ENCODE data around the gene C2CD4A. TPM values are rescaled to one million over a fixed set of nuclear protein-coding genes. Genes with fewer than 3 reads are reported as not detected.

C2CD4A gene
- total and polyA plus RNA-seq, 4 donors = under 0.01 to 0.02 TPM; not detected in 2

GRCh38 chr15:62027263-62027565 is 39.6 kb upstream of the C2CD4A start:
- H3K27me3 ChIP-seq (ENCODE audit: control insufficient read depth in 4 of 4, insufficient read depth in 4 of 4, low read length in 3 of 4) = no peaks in the 10 kb centered on the region

GRCh38 chr15:62027916-62028315 is 38.9 kb upstream of the C2CD4A start:
- H3K9me3 ChIP-seq (ENCODE audit: control insufficient read depth in 4 of 4, low read length in 3 of 4) = no peaks in the 10 kb centered on the region
- H3K27me3 ChIP-seq (ENCODE audit: control insufficient read depth in 4 of 4, insufficient read depth in 4 of 4, low read length in 3 of 4) = no peaks in the 10 kb centered on the region
- no peaks in the 10 kb centered on the region for H3K36me3 ChIP-seq (ENCODE audit: control insufficient read depth in 4 of 4, insufficient read depth in 3 of 4, low read depth in 1 of 4, low read length in 3 of 4)
- no peak for DNase-seq (ENCODE audit: low spot score)
- TF ChIP-seq NR2F2 (IDR thresholded peaks at IDR 0.05) (no peak), ZBTB33 (IDR thresholded peaks at IDR 0.05) (no peak), HNF4A (conservative IDR thresholded peaks at IDR 0.05) (no peak), REST (IDR thresholded peaks at IDR 0.05) (no peak), JUND (IDR thresholded peaks at IDR 0.05) (no peak), CTCF (IDR thresholded peaks at IDR 0.05; ENCODE audit: low read depth, low read length, missing input control) (no peak), YY1 (IDR thresholded peaks at IDR 0.05) (no peak), FOXA2 (IDR thresholded peaks at IDR 0.05) (no peak), TAF1 (conservative IDR thresholded peaks at IDR 0.05) (no peak), MAX (IDR thresholded peaks at IDR 0.05) (no peak)
- no peak overlapping the region for H3K4me3 ChIP-seq (ENCODE audit: low read depth in 1 of 3, low read length in 3 of 3)
- 83% methylated on average over 5 of the region's 5 CpGs for WGBS
- no peak overlapping the region for H3K27ac ChIP-seq (ENCODE audit: low read depth in 1 of 2, low read length in 2 of 2)
- H3K4me1 ChIP-seq (ENCODE audit: control insufficient read depth in 4 of 4, insufficient read depth in 4 of 4, low read length in 3 of 4) = no peaks in the 10 kb centered on the region
- no peak overlapping the region for H3K9ac ChIP-seq (ENCODE audit: low read depth in 1 of 2, low read length in 2 of 2)

More at GRCh38 chr15:62027263-62027565, 39.6 kb upstream of the C2CD4A start:
- 90% methylated on average over 3 of the region's 3 CpGs for WGBS
- H3K9ac ChIP-seq (ENCODE audit: low read depth in 1 of 2, low read length in 2 of 2) = no peak overlapping the region
- H3K4me3 ChIP-seq (ENCODE audit: low read depth in 1 of 3, low read length in 3 of 3) = no peak overlapping the region
- no peaks in the 10 kb centered on the region for H3K36me3 ChIP-seq (ENCODE audit: control insufficient read depth in 4 of 4, insufficient read depth in 3 of 4, low read depth in 1 of 4, low read length in 3 of 4)
- no peaks in the 10 kb centered on the region for H3K9me3 ChIP-seq (ENCODE audit: control insufficient read depth in 4 of 4, low read length in 3 of 4)
- H3K27ac ChIP-seq (ENCODE audit: low read depth in 1 of 2, low read length in 2 of 2) = no peak overlapping the region
- TF ChIP-seq HNF4A (conservative IDR thresholded peaks at IDR 0.05) = no peak
- no peak for TF ChIP-seq ATF3 (IDR thresholded peaks at IDR 0.05)
- no peak for TF ChIP-seq HNF4G (IDR thresholded peaks at IDR 0.05)
- TF ChIP-seq JUND (IDR thresholded peaks at IDR 0.05) = no peak
- TF ChIP-seq RXRA (IDR thresholded peaks at IDR 0.05) = no peak
- no peak for TF ChIP-seq RAD21 (IDR thresholded peaks at IDR 0.05)
- no peak for TF ChIP-seq SP1 (IDR thresholded peaks at IDR 0.05)
- no peak for TF ChIP-seq REST (IDR thresholded peaks at IDR 0.05)
- TF ChIP-seq TAF1 (conservative IDR thresholded peaks at IDR 0.05) = no peak
- TF ChIP-seq YY1 (IDR thresholded peaks at IDR 0.05) = no peak
- no peak for TF ChIP-seq FOXA1 (IDR thresholded peaks at IDR 0.05)
- no peak for DNase-seq (ENCODE audit: low spot score)
- H3K4me1 ChIP-seq (ENCODE audit: control insufficient read depth in 4 of 4, insufficient read depth in 4 of 4, low read length in 3 of 4) = no peaks in the 10 kb centered on the region
